ENCODE data around the gene ZMAT5. TPM values are rescaled to one million over a fixed set of nuclear protein-coding genes. Genes with fewer than 3 reads are reported as not detected.

The ZMAT5 gene
- total RNA-seq, 1 experiment from 2014 or later: 16.0 TPM

- POLR2A ChIA-PET: no interaction called here
- peak; percentile 93 for TF ChIP-seq REST (IDR thresholded peaks at IDR 0.05; ENCODE audit: low read depth)
- no peak for TF ChIP-seq EZH2 (IDR thresholded peaks at IDR 0.05)
- RAD21 ChIA-PET (ENCODE audit: low non-redundant PET in 1 of 2, low total read pairs in 2 of 2, uncharacterized antibody in 2 of 2, unreplicated experiment in 2 of 2): no interaction called here
- CTCF ChIA-PET: no interaction called here
- no peak overlapping the region for H3K9ac ChIP-seq (ENCODE audit: low read length)
- DNase-seq (ENCODE audit: low read depth, low spot score) (peak; percentile 24), ATAC-seq (peak; percentile 78)
- no peak overlapping the region for H3K4me3 ChIP-seq (replicated peaks in 1 of 2; ENCODE audit: low read depth in 1 of 2, low read length in 2 of 2)
- no TSS peak for BruUV-seq (replicated peaks)
- H3K27ac ChIP-seq (ENCODE audit: low read depth, low read length): no peak overlapping the region
- H3K27me3 ChIP-seq (ENCODE audit: insufficient read depth, low read length): no peaks in the 10 kb centered on the region
- intact Hi-C loops (cut with micrococcal nuclease): no loop called here
- H3K4me2 ChIP-seq (ENCODE audit: low read length): no peak overlapping the region
- peaks cover 0 to under 1% of the 10 kb centered on the region in 2 experiments; a peak in 1 of 4 replicates for H3K4me1 ChIP-seq (ENCODE audit: control insufficient read depth in 1 of 2, insufficient read depth in 2 of 2, low read length in 2 of 2)
- no peaks in the 10 kb centered on the region for H4K20me1 ChIP-seq (ENCODE audit: insufficient read depth)
- no peaks in the 10 kb centered on the region for H3K79me2 ChIP-seq (ENCODE audit: insufficient read depth, low read length)
- H3K36me3 ChIP-seq (ENCODE audit: control insufficient read depth in 1 of 2, insufficient read depth in 2 of 2, low read length in 2 of 2): no peaks in the 10 kb centered on the region
- H2AFZ ChIP-seq (ENCODE audit: low read depth, low read length, poor library complexity, severe bottlenecking): no peak overlapping the region
- H3K9me2 ChIP-seq (ENCODE audit: insufficient read depth): no peaks in the 10 kb centered on the region
- no peaks in the 10 kb centered on the region for H3K9me3 ChIP-seq (ENCODE audit: control insufficient read depth in 1 of 2, insufficient read depth in 1 of 2, low read depth in 1 of 2, low read length in 2 of 2)
Measured at GRCh38 chr22:29716814-29717545, 49.8 kb downstream of the ZMAT5 start.

DNA sequence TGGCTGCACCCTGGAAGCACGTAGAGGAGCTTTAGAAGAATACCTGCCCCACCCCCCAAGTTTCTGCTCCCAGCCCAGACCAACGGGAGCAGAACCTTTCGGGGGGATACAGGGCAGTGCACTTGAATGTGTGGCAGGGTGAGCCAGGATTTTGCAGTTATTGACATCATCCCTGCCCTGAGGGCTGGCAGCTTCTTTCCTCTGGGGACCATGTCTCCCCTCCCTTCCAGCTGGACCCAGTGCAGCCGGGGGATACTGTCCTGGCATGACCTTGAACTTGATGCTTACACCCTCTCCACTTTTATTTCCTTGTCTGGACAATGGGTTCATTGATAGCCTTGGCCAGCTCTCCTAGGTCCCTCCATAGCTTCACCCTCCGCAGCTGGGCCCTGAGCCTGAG lies 51.1 kb downstream of the ZMAT5 start:
- intact Hi-C loops (cut with micrococcal nuclease): no loop called here
- Histone ChIP-seq H3K27ac (ENCODE audit: low read depth, low read length) (no peak overlapping the region), H2AFZ (ENCODE audit: low read depth, low read length, poor library complexity, severe bottlenecking) (no peak overlapping the region), H3K79me2 (ENCODE audit: insufficient read depth, low read length) (no peaks in the 10 kb centered on the region), H3K9me3 (ENCODE audit: control insufficient read depth in 1 of 2, insufficient read depth in 1 of 2, low read depth in 1 of 2, low read length in 2 of 2) (no peaks in the 10 kb centered on the region), H3K9me2 (ENCODE audit: insufficient read depth) (no peaks in the 10 kb centered on the region), H3K36me3 (ENCODE audit: control insufficient read depth in 1 of 2, insufficient read depth in 2 of 2, low read length in 2 of 2) (no peaks in the 10 kb centered on the region), H3K9ac (ENCODE audit: low read length) (no peak overlapping the region), H3K4me3 (replicated peaks in 1 of 2; ENCODE audit: low read depth in 1 of 2, low read length in 2 of 2) (no peak overlapping the region), H3K27me3 (ENCODE audit: insufficient read depth, low read length) (no peaks in the 10 kb centered on the region), H4K20me1 (ENCODE audit: insufficient read depth) (no peaks in the 10 kb centered on the region), H3K4me2 (ENCODE audit: low read length) (no peak overlapping the region), H3K4me1 (ENCODE audit: control insufficient read depth in 1 of 2, insufficient read depth in 2 of 2, low read length in 2 of 2) (no peaks in the 10 kb centered on the region)
- TF ChIP-seq POLR2AphosphoS5 (IDR thresholded peaks at IDR 0.05; ENCODE audit: low read depth, low read length): no peak
- TF ChIP-seq RAD21 (IDR thresholded peaks at IDR 0.05; ENCODE audit: low read depth): no peak
- no peak for TF ChIP-seq REST (IDR thresholded peaks at IDR 0.05; ENCODE audit: low read depth)
- TF ChIP-seq JUND (IDR thresholded peaks at IDR 0.05): no peak
- TF ChIP-seq ZFX (IDR thresholded peaks at IDR 0.05): no peak
- no peak for TF ChIP-seq CBX3 (IDR thresholded peaks at IDR 0.05; ENCODE audit: low read depth)
- no peak for TF ChIP-seq MAX (IDR thresholded peaks at IDR 0.05)
- CTCF ChIA-PET: interaction anchor here (0.6 kb wide), 1 partner anchor 374 kb away, joined by 4 read pairs; no protein-coding TSS in a partner anchor
- DNase-seq (ENCODE audit: low read depth, low spot score) (no peak), ATAC-seq (no peak)
- BruUV-seq (replicated peaks): no TSS peak
- RAD21 ChIA-PET (ENCODE audit: low non-redundant PET in 1 of 2, low total read pairs in 2 of 2, uncharacterized antibody in 2 of 2, unreplicated experiment in 2 of 2): no interaction called here
- POLR2A ChIA-PET: no interaction called here
